ENCODE data around the gene ANO1.

The ANO1 gene

GRCh38 chr11:70118642-70119041 is 40.5 kb downstream of the ANO1 start:
- no peak for DNase-seq

- DNase-seq = no peak
Measured at GRCh38 chr11:70119502-70119901, 41.4 kb downstream of the ANO1 start.

GRCh38 chr11:70120674-70121073 is 42.6 kb downstream of the ANO1 start:
- no peak for DNase-seq

- no peak for DNase-seq
Measured at GRCh38 chr11:70122490-70123198, 44.5 kb downstream of the ANO1 start.

- DNase-seq = no peak
Measured at GRCh38 chr11:70123711-70124110, 45.6 kb downstream of the ANO1 start.

GRCh38 chr11:70124321-70125000 is 46.3 kb downstream of the ANO1 start:
- no peak for DNase-seq

GRCh38 chr11:70126494-70126893 is 48.4 kb downstream of the ANO1 start:
- DNase-seq = no peak

- no peak for DNase-seq
Measured at GRCh38 chr11:70127653-70128434, 49.7 kb downstream of the ANO1 start.

GRCh38 chr11:70128435-70128906 is 50.4 kb downstream of the ANO1 start:
- no peak for DNase-seq

- no peak for DNase-seq
Measured at GRCh38 chr11:70129051-70129592, 51.0 kb downstream of the ANO1 start.

GRCh38 chr11:70130636-70131035 is 52.5 kb downstream of the ANO1 start:
- no peak for DNase-seq

- no peak for DNase-seq
Measured at GRCh38 chr11:70131606-70132190, 53.6 kb downstream of the ANO1 start.

GRCh38 chr11:70132641-70133040 is 54.5 kb downstream of the ANO1 start:
- DNase-seq = no peak

- DNase-seq = no peak
Measured at GRCh38 chr11:70133771-70134335, 55.7 kb downstream of the ANO1 start.

- no peak for DNase-seq
Measured at GRCh38 chr11:70134490-70134889, 56.4 kb downstream of the ANO1 start.

GRCh38 chr11:70135142-70135541 is 57.0 kb downstream of the ANO1 start:
- no peak for DNase-seq

GRCh38 chr11:70135625-70136059 is 57.5 kb downstream of the ANO1 start:
- DNase-seq = no peak

- no peak for DNase-seq
Measured at GRCh38 chr11:70137383-70137782, 59.3 kb downstream of the ANO1 start.

- DNase-seq = no peak
Measured at GRCh38 chr11:70138403-70138802, 60.3 kb downstream of the ANO1 start.

- no peak for DNase-seq
Measured at GRCh38 chr11:70139785-70140410, 61.8 kb downstream of the ANO1 start.

- no peak for DNase-seq
Measured at GRCh38 chr11:70140711-70141485, 62.8 kb downstream of the ANO1 start.
